H1 (cell line): ENCODE results near the gene BRINP3. TPM values are rescaled to one million over a fixed set of nuclear protein-coding genes. Genes with fewer than 3 reads are reported as not detected.

Source experiments
- CTCF ChIA-PET: fragments of 300-600 bp; sonication (Branson Sonifier 250); formaldehyde crosslinking; loops from one replicate; lab custom pipeline; 2021; ENCODE audit not compliant: partially characterized antibody; lab: Charles Lee
- POLR2A ChIA-PET: fragments of 300-600 bp; sonication (Branson Sonifier 250); formaldehyde crosslinking; loops from one replicate; lab custom pipeline; 2021; ENCODE audit warnings: inconsistent platforms; ENCODE audit not compliant: partially characterized antibody; lab: Charles Lee
- DNase-seq, 2 experiments: peaks; one replicate each; pipeline versions ENCODE4 v3.0.0 to v3.0.0-alpha.2; 2010 to 2022; ENCODE audit warnings: low spot score in 2 of 2, low read depth in 1 of 2, mixed read lengths in 1 of 2
- FAIRE-seq: peaks from 2 replicates; lab custom pipeline; 2011; peaks lifted over from hg19 to GRCh38; lab: Jason Lieb, UNC
- H2AFZ ChIP-seq: 2 replicates; pipeline ENCODE4 v1.8.1; 2012; ENCODE audit warnings: low read length, inconsistent platforms
- H2AK5ac ChIP-seq: 2 replicates; pipeline ENCODE4 v1.6.1; 2013; ENCODE audit warnings: low read depth, low read length
- H2BK120ac ChIP-seq: replicated peaks from 2 replicates; pipeline ENCODE3; 2013; ENCODE audit warnings: low read depth, low read length, inconsistent platforms
- H2BK12ac ChIP-seq: 2 replicates; pipeline ENCODE4 v1.6.1; 2013; ENCODE audit warnings: low read depth, low read length
- H2BK15ac ChIP-seq: 2 replicates; pipeline ENCODE4 v1.6.1; 2013; ENCODE audit warnings: low read length
- H2BK20ac ChIP-seq: 2 replicates; pipeline ENCODE4 v1.6.1; 2013; ENCODE audit warnings: low read length
- H2BK5ac ChIP-seq: 2 replicates; pipeline ENCODE4 v1.6.1; 2013; ENCODE audit warnings: low read depth, low read length
- H3K14ac ChIP-seq: 2 replicates; pipeline ENCODE4 v1.6.1; 2013; ENCODE audit warnings: inconsistent platforms; ENCODE audit not compliant: insufficient read length
- H3K18ac ChIP-seq: 2 replicates; pipeline ENCODE4 v1.6.1; 2013; ENCODE audit warnings: low read length; ENCODE audit errors: extremely low read depth
- H3K23ac ChIP-seq: 2 replicates; pipeline ENCODE4 v1.6.1; 2013; ENCODE audit warnings: inconsistent platforms; ENCODE audit not compliant: insufficient read length
- H3K23me2 ChIP-seq: 2 replicates; pipeline ENCODE4 v1.6.1; 2013; ENCODE audit warnings: low read depth, low read length
- H3K27ac ChIP-seq: 2 replicates; pipeline ENCODE4 v1.6.1; 2011; ENCODE audit warnings: low read depth, low read length, inconsistent platforms
- H3K27me3 ChIP-seq, 4 experiments: replicated peaks in 1 of 4; 1 replicate in 1 of 4; 2 replicates in 3 of 4; pipeline versions ENCODE4 v1.6.1 to v1.8.1; 2011 to 2013; ENCODE audit warnings: low read length in 3 of 4, mild to moderate bottlenecking in 3 of 4, inconsistent platforms in 2 of 4, mixed read lengths in 2 of 4, moderate library complexity in 1 of 4; ENCODE audit not compliant: control insufficient read depth in 3 of 4, insufficient read depth in 3 of 4; ENCODE audit errors: extremely low read depth in 1 of 4
- H3K36me3 ChIP-seq, 4 experiments: 2 replicates each; pipeline versions ENCODE4 v1.6.1 to v1.8.1; 2011 to 2013; ENCODE audit warnings: mild to moderate bottlenecking in 4 of 4, low read length in 3 of 4, moderate library complexity in 2 of 4, control low read depth in 1 of 4, inconsistent platforms in 1 of 4; ENCODE audit not compliant: insufficient read depth in 4 of 4, control insufficient read depth in 2 of 4
- H3K4ac ChIP-seq: replicated peaks from 2 replicates; pipeline ENCODE3; 2013; ENCODE audit warnings: low read length, low read depth, mixed read lengths, inconsistent platforms; ENCODE audit not compliant: insufficient read length
- H3K4me1 ChIP-seq, 4 experiments: replicated peaks in 1 of 4; 1 replicate in 1 of 4; 2 replicates in 3 of 4; pipeline versions ENCODE4 v1.6.1 to v1.8.1; 2011 to 2013; ENCODE audit warnings: low read length in 3 of 4, inconsistent platforms in 2 of 4, mixed read lengths in 1 of 4; ENCODE audit not compliant: insufficient read depth in 4 of 4, control insufficient read depth in 3 of 4
- H3K4me2 ChIP-seq, 2 experiments: 2 replicates each; pipeline versions ENCODE4 v1.6.1 to v1.8.1; 2011 to 2013; ENCODE audit warnings: low read depth in 2 of 2, low read length in 2 of 2, control low read depth in 1 of 2, inconsistent platforms in 1 of 2, mild to moderate bottlenecking in 1 of 2; ENCODE audit not compliant: insufficient read depth in 1 of 2
- H3K4me3 ChIP-seq, 4 experiments: fragments of 200-600, 300-600 bp in 1 of 4; sonication (generic), shearing (Covaris generic), sonication (Bioruptor Twin) in 1 of 4; 2 replicates each; pipeline versions ENCODE4 v1.5.1 to v1.8.1; 2011 to 2016; ENCODE audit warnings: low read length in 4 of 4, low read depth in 3 of 4, control low read depth in 2 of 4, inconsistent platforms in 2 of 4, mild to moderate bottlenecking in 2 of 4, mixed read lengths in 1 of 4, moderate library complexity in 1 of 4; ENCODE audit not compliant: insufficient read depth in 2 of 4; ENCODE audit errors: extremely low read depth in 1 of 4
- H3K56ac ChIP-seq: replicated peaks from 2 replicates; pipeline ENCODE3; 2013; ENCODE audit warnings: low read depth, mild to moderate bottlenecking, mixed read lengths, low read length, inconsistent platforms; ENCODE audit not compliant: insufficient read length
- H3K79me1 ChIP-seq: 2 replicates; pipeline ENCODE4 v1.6.1; 2013; ENCODE audit warnings: low read depth, low read length, control low read depth
- H3K79me2 ChIP-seq, 2 experiments: 2 replicates each; pipeline versions ENCODE4 v1.6.1 to v1.8.1; 2012 to 2013; ENCODE audit warnings: low read length in 2 of 2, mild to moderate bottlenecking in 2 of 2, inconsistent platforms in 1 of 2; ENCODE audit not compliant: insufficient read depth in 2 of 2, control insufficient read depth in 1 of 2
- H3K9ac ChIP-seq, 4 experiments: replicated peaks in 1 of 4; 1 replicate in 1 of 4; 2 replicates in 3 of 4; pipeline versions ENCODE4 v1.6.1 to v1.8.1; 2011 to 2013; ENCODE audit warnings: low read depth in 3 of 4, low read length in 3 of 4, control low read depth in 2 of 4, mild to moderate bottlenecking in 2 of 4, moderate library complexity in 2 of 4, inconsistent platforms in 1 of 4; ENCODE audit errors: extremely low read depth in 1 of 4
- H3K9me3 ChIP-seq, 2 experiments: 2 replicates each; pipeline versions ENCODE4 v1.6.1 to v1.8.1; 2012 to 2013; ENCODE audit warnings: mild to moderate bottlenecking in 2 of 2, moderate library complexity in 2 of 2, control low read depth in 1 of 2, inconsistent platforms in 1 of 2, low read depth in 1 of 2, low read length in 1 of 2, mixed read lengths in 1 of 2; ENCODE audit not compliant: insufficient read depth in 2 of 2
- H4K20me1 ChIP-seq, 2 experiments: replicated peaks in 1 of 2; 2 replicates each; pipeline versions ENCODE3 to v1.8.1; 2011 to 2013; ENCODE audit warnings: inconsistent platforms in 2 of 2, low read length in 2 of 2, mild to moderate bottlenecking in 1 of 2; ENCODE audit not compliant: insufficient read depth in 2 of 2, control insufficient read depth in 1 of 2
- H4K5ac ChIP-seq: 2 replicates; pipeline ENCODE4 v1.6.1; 2013; ENCODE audit warnings: low read length, low read depth, mixed read lengths, inconsistent platforms; ENCODE audit not compliant: insufficient read length
- H4K8ac ChIP-seq: 2 replicates; pipeline ENCODE4 v1.8.0; 2013; ENCODE audit warnings: mild to moderate bottlenecking, moderate library complexity, low read length, inconsistent platforms; ENCODE audit not compliant: insufficient read depth; ENCODE audit errors: extremely low read depth
- H4K91ac ChIP-seq: replicated peaks from 2 replicates; pipeline ENCODE3; 2013; ENCODE audit warnings: low read length, mixed read lengths, inconsistent platforms; ENCODE audit not compliant: insufficient read length
- CREB1 ChIP-seq: IDR thresholded peaks from 2 replicates; pipeline ENCODE4 v1.6.1; 2012; ENCODE audit warnings: inconsistent platforms
- FOSL1 ChIP-seq: IDR thresholded peaks from 2 replicates; pipeline ENCODE4 v1.6.1; 2011; ENCODE audit warnings: mild to moderate bottlenecking, low read depth, low read length, moderate library complexity; ENCODE audit not compliant: insufficient read depth
- KDM4A ChIP-seq: IDR thresholded peaks from one replicate; pipeline ENCODE4 v1.7.1; 2012; ENCODE audit warnings: low read depth, mild to moderate bottlenecking, moderate library complexity, low read length, inconsistent platforms; ENCODE audit not compliant: severe bottlenecking
- MAFK ChIP-seq: IDR thresholded peaks from 2 replicates; pipeline ENCODE4 v1.6.1; 2012; ENCODE audit warnings: low read depth, mild to moderate bottlenecking, improper control_type of control experiment, low read length
- MAX ChIP-seq: IDR thresholded peaks from 2 replicates; pipeline ENCODE4 v1.6.1; 2012; ENCODE audit warnings: inconsistent platforms
- POLR2AphosphoS5 ChIP-seq: IDR thresholded peaks from 2 replicates; pipeline ENCODE4 v1.6.1; 2011; ENCODE audit warnings: low read depth, low read length
- RAD21 ChIP-seq, 2 experiments: IDR thresholded peaks in 1 of 2; conservative IDR thresholded peaks in 1 of 2; 2 replicates each; pipeline ENCODE4 v1.6.1; 2011; ENCODE audit warnings: low read depth in 2 of 2, low read length in 2 of 2, improper control_type of control experiment in 1 of 2, inconsistent platforms in 1 of 2, mild to moderate bottlenecking in 1 of 2, moderate library complexity in 1 of 2
- RFX5 ChIP-seq: IDR thresholded peaks from 2 replicates; pipeline ENCODE4 v1.6.1; 2011; ENCODE audit warnings: low read depth, low read length, improper control_type of control experiment, borderline replicate concordance
- SIX5 ChIP-seq: IDR thresholded peaks from 2 replicates; pipeline ENCODE4 v1.6.1; 2011; ENCODE audit warnings: mild to moderate bottlenecking, low read depth, low read length
- SP1 ChIP-seq: IDR thresholded peaks from 2 replicates; pipeline ENCODE4 v1.6.1; 2011; ENCODE audit warnings: low read depth, low read length
- SP2 ChIP-seq: IDR thresholded peaks from 2 replicates; pipeline ENCODE4 v1.6.1; 2012; ENCODE audit warnings: mild to moderate bottlenecking, low read length, inconsistent platforms
- SP4 ChIP-seq: IDR thresholded peaks from 2 replicates; pipeline ENCODE4 v1.6.1; 2012; ENCODE audit warnings: low read length, inconsistent platforms
- polyA plus RNA-seq, 7 experiments: library from polyadenylated mRNA; depleted of rRNA in 3 of 7; stranded (reverse) in 5 of 7; unstranded in 2 of 7; fragments of >200 nt in 5 of 7; fragments of 200-250 nt in 2 of 7; gene quantifications; 1 replicate in 5 of 7; 2 replicates in 1 of 7; 4 replicates in 1 of 7; pipeline versions ENCODE4 v1.2.1 to v1.2.3, GENCODE V29; 2011 to 2013; ENCODE audit warnings: missing spikeins in 2 of 7, mixed read lengths in 2 of 7
- total RNA-seq: library from RNA; stranded (reverse); fragmentation: NEBNext Ultra II Directional; extraction: Animal tissue kit (Norgen Biotek cat#: 25700); gene quantifications from 2 replicates; pipeline ENCODE4 v1.2.1, GENCODE V29; 2021

The BRINP3 gene
- total and polyA plus RNA-seq, 2 of the 8 experiments (the other 6 are each of a cell fraction or from before 2014, with no cell fraction given), result not detected

GRCh38 chr1:190480231-190480630, 2.6 kb upstream of the BRINP3 start:
- H3K27me3 ChIP-seq, result peaks cover 10 to 27% (median 18%) of the 10 kb centered on the region in 4 experiments
- H3K79me2 ChIP-seq, result no peaks in the 10 kb centered on the region
- no peaks in the 10 kb centered on the region for H4K20me1 ChIP-seq
- FAIRE-seq, result no peak
- no peak overlapping the region for H2AFZ ChIP-seq
- H3K23me2 ChIP-seq, result peaks cover 11% of the 10 kb centered on the region; the same call in 1 of the 2 replicates
- no peak overlapping the region for H3K9ac ChIP-seq
- no peak overlapping the region for H2BK20ac ChIP-seq
- H4K8ac ChIP-seq, result no peak overlapping the region
- no peak overlapping the region for H3K14ac ChIP-seq
- H3K36me3 ChIP-seq, result no peaks in the 10 kb centered on the region
- no peak overlapping the region for H3K27ac ChIP-seq
- H3K79me1 ChIP-seq, result no peaks in the 10 kb centered on the region
- no peak overlapping the region for H3K56ac ChIP-seq
- TF ChIP-seq SP2 (no peak), SIX5 (no peak), RAD21 (IDR thresholded peaks at IDR 0.05 in 1 of 2, conservative IDR thresholded peaks at IDR 0.05 in 1 of 2; ENCODE audit: low read depth in 2 of 2, low read length in 2 of 2) (no peak), RFX5 (no peak), CREB1 (no peak), SP4 (no peak), MAX (no peak), FOSL1 (no peak), KDM4A (no peak), SP1 (no peak), POLR2AphosphoS5 (no peak), MAFK (no peak)
- no peak overlapping the region for H4K5ac ChIP-seq
- no peak overlapping the region for H2AK5ac ChIP-seq
- H2BK15ac ChIP-seq, result no peak overlapping the region
- H3K4ac ChIP-seq, result no peak overlapping the region
- CTCF ChIA-PET, result no interaction called here
- peaks cover 2 to 11% (median 3%) of the 10 kb centered on the region in 4 experiments; a peak in 4 of 7 replicates for H3K4me1 ChIP-seq
- H3K9me3 ChIP-seq, result no peaks in the 10 kb centered on the region
- no peak overlapping the region for H2BK12ac ChIP-seq
- H2BK120ac ChIP-seq, result no peak overlapping the region
- no peak overlapping the region for H3K23ac ChIP-seq
- H3K18ac ChIP-seq, result no peak overlapping the region
- no peak overlapping the region for H4K91ac ChIP-seq
- no peak for DNase-seq
- POLR2A ChIA-PET, result interaction anchor here (0.5 kb wide), 1 partner anchor 1074 kb away, joined by 3 read pairs; no protein-coding TSS in a partner anchor
- H3K4me3 ChIP-seq, result no peak overlapping the region
- no peak overlapping the region for H2BK5ac ChIP-seq
- no peak overlapping the region; a peak in 1 of 4 replicates for H3K4me2 ChIP-seq
